ENCODE results near the gene FAM174C.

DNA sequence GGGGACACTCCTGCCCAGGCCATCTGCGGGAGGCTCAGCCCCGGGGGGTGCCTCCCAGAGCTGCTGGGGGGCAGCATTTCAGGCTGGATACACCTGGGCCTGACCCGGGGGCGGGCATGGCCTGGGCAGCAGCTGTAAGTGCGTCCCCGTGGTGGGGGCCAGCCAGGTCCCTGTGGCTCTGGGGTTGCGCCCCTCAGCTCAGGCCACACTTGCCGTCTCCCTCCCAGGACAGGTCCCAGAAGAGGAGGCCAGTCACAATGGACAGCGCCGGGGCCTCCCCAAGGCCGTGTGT lies 49.2 kb upstream of the FAM174C start:
- TF ChIP-seq, protein P1, sequence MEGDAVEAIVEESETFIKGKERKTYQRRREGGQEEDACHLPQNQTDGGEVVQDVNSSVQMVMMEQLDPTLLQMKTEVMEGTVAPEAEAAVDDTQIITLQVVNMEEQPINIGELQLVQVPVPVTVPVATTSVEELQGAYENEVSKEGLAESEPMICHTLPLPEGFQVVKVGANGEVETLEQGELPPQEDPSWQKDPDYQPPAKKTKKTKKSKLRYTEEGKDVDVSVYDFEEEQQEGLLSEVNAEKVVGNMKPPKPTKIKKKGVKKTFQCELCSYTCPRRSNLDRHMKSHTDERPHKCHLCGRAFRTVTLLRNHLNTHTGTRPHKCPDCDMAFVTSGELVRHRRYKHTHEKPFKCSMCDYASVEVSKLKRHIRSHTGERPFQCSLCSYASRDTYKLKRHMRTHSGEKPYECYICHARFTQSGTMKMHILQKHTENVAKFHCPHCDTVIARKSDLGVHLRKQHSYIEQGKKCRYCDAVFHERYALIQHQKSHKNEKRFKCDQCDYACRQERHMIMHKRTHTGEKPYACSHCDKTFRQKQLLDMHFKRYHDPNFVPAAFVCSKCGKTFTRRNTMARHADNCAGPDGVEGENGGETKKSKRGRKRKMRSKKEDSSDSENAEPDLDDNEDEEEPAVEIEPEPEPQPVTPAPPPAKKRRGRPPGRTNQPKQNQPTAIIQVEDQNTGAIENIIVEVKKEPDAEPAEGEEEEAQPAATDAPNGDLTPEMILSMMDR (IDR thresholded peaks at IDR 0.05) = no peak
- TF ChIP-seq ZFX (IDR thresholded peaks at IDR 0.05; ENCODE audit: borderline replicate concordance) = no peak
